Measurements from ENCODE around the gene PDE6H. TPM values are rescaled to one million over a fixed set of nuclear protein-coding genes. Genes with fewer than 3 reads are reported as not detected.
A peak's percentile ranks its signal among the peaks of the same experiment; 100 is the strongest.

The PDE6H gene
- total RNA-seq, 2 experiments from 2014 or later, result 0.25 TPM; not detected in 1

DNA sequence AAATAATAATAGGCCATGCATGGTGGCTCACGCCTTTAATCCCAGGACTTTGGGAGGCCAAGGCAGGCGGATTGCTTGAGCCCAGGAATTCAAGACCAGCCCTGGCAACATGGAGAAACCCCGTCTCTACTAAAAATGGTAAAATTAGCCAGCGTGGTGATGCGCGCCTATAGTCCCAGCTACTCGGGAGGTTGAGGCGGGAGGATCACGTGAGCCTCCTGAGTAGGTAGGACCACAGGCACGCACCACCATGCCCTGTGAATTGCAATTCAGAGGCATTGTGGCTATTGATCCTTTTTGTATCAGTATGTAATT lies 13.8 kb upstream of the PDE6H start:
- peak; percentile 1 for ATAC-seq
- peaks cover 41% of the 10 kb centered on the region for H3K36me3 Mint-ChIP-seq (ENCODE audit: low read depth)
- intact Hi-C loops (cut with DNase I, micrococcal nuclease), result loop anchor here in 1 of 2 experiments (1.0 kb wide), 1 partner anchor 20 kb away; no protein-coding TSS in a partner anchor

DNA sequence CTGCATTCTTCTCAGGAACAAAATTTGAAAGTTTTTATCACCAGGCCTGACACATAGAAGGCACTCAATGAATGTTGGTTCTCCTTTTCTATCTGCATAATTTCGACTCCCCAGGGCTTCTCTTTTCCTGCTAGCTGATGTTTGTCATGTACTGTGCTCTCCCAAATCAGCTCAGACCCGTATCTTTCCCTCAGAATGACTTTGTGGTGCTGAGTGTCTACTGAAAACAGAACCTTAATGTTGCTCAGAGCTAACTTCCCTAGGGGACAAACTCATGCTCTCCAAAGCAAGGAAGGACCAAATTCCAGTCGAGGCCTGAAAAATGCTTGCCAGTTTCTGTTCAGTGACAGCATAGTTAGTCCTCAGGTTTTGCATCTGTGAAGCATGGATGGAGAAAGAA lies 13.4 kb upstream of the PDE6H start:
- H3K4me3 Mint-ChIP-seq, result peak overlapping the region; percentile 96
- ChIA-PET POLR2A (interaction anchor here (0.6 to 1.6 kb wide), 4 partner anchors 9 to 186 kb away, joined by 3 to 4 read pairs (median 4); no protein-coding TSS in a partner anchor), CTCF (interaction anchor here (0.7 to 4.9 kb wide), 10 partner anchors 13 to 271 kb away, joined by 3 to 27 read pairs (median 3); partner anchors contain the start of gene PDE6H)
- peaks cover 46% of the 10 kb centered on the region for H3K4me1 Mint-ChIP-seq
- DNase-seq (no peak), ATAC-seq (no peak)
- H3K27ac Mint-ChIP-seq, result peak overlapping the region; percentile 99
- H3K27me3 Mint-ChIP-seq, result no peaks in the 10 kb centered on the region
- H3K9me3 Mint-ChIP-seq (ENCODE audit: low read depth), result no peaks in the 10 kb centered on the region
- peaks cover 38% of the 10 kb centered on the region for H3K36me3 Mint-ChIP-seq (ENCODE audit: low read depth)
- intact Hi-C loops (cut with DNase I, micrococcal nuclease), result loop anchor here in 1 of 2 experiments (1.0 kb wide), 1 partner anchor 20 kb away; no protein-coding TSS in a partner anchor

More for the DNA sequence above, 13.8 kb upstream of the PDE6H start:
- ChIA-PET CTCF (interaction anchor here (0.7 to 4.9 kb wide), 9 partner anchors 12 to 271 kb away, joined by 3 to 27 read pairs (median 3); partner anchors contain the start of gene PDE6H), POLR2A (interaction anchor here (0.7 to 1.6 kb wide), 2 partner anchors 9 to 11 kb away, joined by 3 to 4 read pairs; no protein-coding TSS in a partner anchor)
- peak overlapping the region; percentile 96 for H3K4me3 Mint-ChIP-seq
- DNase-seq, result peak; percentile 56
- peak overlapping the region; percentile 99 for H3K27ac Mint-ChIP-seq
- H3K9me3 Mint-ChIP-seq (ENCODE audit: low read depth), result no peaks in the 10 kb centered on the region
- H3K27me3 Mint-ChIP-seq, result no peaks in the 10 kb centered on the region
- H3K4me1 Mint-ChIP-seq, result peaks cover 46% of the 10 kb centered on the region

DNA sequence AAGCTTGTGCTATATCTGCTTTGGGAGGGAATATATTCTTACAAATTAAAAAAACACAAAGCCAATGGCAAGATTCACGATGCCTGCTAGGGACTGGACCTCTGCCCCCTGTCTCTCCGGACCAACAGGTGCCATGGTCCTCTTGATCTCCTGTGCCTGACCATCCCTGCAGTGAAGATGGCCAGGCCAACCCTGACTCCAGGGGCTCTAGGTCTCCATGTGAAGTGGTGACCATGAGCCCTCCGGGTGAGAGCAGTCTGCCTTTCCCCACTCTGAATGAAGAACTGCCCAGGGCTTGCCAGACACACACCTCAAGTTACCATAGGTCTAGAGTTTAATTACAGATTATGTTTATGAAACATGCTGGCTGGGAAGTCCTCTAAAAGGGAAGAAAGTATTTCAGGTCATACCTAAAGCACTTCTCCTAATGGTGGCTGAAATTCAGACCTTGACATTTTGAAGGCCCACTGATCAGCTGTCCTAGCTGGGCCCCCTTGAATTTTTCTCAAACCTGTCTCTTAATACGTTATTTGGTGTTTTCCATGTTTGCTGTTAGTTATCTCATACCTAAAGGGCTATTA lies 12.8 kb upstream of the PDE6H start:
- intact Hi-C loops (cut with DNase I, micrococcal nuclease), result loop anchor here (1.0 to 5.0 kb wide), 8 partner anchors 21 to 703 kb away; partner anchors contain the start of genes ATF7IP (in 1 of the 2), C12orf60 (in 1 of the 2) and WBP11 (in 1 of the 2)
- ChIA-PET CTCF (interaction anchor here (0.6 to 4.9 kb wide), 7 partner anchors 13 to 271 kb away, joined by 3 to 27 read pairs (median 5); no protein-coding TSS in a partner anchor), POLR2A (interaction anchor here (0.6 to 0.9 kb wide), 2 partner anchors 12 to 186 kb away, joined by 3 to 4 read pairs; no protein-coding TSS in a partner anchor)
- H3K9me3 Mint-ChIP-seq (ENCODE audit: low read depth), result no peaks in the 10 kb centered on the region
- peaks cover 35% of the 10 kb centered on the region for H3K36me3 Mint-ChIP-seq (ENCODE audit: low read depth)
- peaks cover 47% of the 10 kb centered on the region for H3K4me1 Mint-ChIP-seq
- peak overlapping the region; percentile 99 for H3K27ac Mint-ChIP-seq
- peak overlapping the region; percentile 96 for H3K4me3 Mint-ChIP-seq
- DNase-seq, result no peak
- ATAC-seq, result no peak
- no peaks in the 10 kb centered on the region for H3K27me3 Mint-ChIP-seq

DNA sequence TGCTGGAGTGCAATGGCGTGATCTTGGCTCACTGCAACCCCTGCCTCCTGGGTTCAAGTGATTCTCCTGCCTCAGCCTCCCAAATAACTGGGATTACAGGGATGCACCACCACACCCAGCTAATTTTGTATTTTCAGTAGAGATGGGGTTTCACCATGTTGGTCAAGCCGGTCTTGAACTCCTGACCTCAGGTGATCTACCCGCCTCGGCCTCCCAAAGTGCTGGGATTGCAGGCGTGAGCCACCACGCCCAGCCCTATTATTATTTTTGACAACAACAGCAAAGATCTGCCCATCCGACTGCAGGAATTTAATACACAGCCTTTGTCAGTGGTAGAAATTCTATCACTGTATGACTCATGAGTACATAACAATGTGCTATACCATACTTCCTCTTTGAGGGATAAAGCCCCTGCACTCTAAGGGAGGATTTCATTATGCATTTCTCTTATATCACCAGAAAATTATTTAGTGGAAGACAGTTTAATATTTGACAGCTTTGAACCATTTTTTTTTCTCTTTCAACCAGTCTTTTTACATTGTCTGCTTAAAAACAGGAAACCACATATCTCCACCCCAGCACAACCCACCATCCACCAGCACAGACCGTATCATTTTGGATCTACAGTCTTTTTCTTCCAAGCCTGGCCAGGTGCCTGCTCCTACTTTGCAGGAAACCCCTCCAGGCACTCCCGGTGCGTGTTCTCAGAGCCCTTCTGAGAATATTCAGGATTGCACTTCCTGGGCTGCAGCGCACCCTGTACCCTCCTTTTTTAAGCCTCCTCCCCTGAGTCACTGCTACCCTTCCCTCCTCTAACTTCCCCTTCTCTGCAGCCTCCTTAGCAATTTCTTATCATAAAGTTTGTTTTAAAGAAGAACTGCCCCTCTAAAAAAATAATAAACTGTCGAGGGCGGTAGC lies 12.0 kb upstream of the PDE6H start:
- H3K4me1 Mint-ChIP-seq, result peaks cover 55% of the 10 kb centered on the region
- ChIA-PET CTCF (interaction anchor here (0.7 to 4.9 kb wide), 5 partner anchors 9 to 32 kb away, joined by 3 to 27 read pairs (median 3); partner anchors contain the start of gene ERP27), POLR2A (interaction anchor here (0.9 to 1.0 kb wide), 3 partner anchors 21 to 190 kb away, joined by 4 read pairs; a partner anchor contains a TSS)
- H3K4me3 Mint-ChIP-seq, result peak overlapping the region; percentile 96
- DNase-seq (peak; percentile 56), ATAC-seq (peak; percentile 53)
- H3K27me3 Mint-ChIP-seq, result no peaks in the 10 kb centered on the region
- intact Hi-C loops (cut with DNase I, micrococcal nuclease), result loop anchor here (1.0 to 5.0 kb wide), 11 partner anchors 9 to 704 kb away; partner anchors contain the start of genes C12orf60 (in 2 of the 2), WBP11 (in 2 of the 2) and ATF7IP (in 1 of the 2)
- no peaks in the 10 kb centered on the region for H3K9me3 Mint-ChIP-seq (ENCODE audit: low read depth)
- H3K36me3 Mint-ChIP-seq (ENCODE audit: low read depth), result peaks cover 35% of the 10 kb centered on the region
- peak overlapping the region; percentile 99 for H3K27ac Mint-ChIP-seq

DNA sequence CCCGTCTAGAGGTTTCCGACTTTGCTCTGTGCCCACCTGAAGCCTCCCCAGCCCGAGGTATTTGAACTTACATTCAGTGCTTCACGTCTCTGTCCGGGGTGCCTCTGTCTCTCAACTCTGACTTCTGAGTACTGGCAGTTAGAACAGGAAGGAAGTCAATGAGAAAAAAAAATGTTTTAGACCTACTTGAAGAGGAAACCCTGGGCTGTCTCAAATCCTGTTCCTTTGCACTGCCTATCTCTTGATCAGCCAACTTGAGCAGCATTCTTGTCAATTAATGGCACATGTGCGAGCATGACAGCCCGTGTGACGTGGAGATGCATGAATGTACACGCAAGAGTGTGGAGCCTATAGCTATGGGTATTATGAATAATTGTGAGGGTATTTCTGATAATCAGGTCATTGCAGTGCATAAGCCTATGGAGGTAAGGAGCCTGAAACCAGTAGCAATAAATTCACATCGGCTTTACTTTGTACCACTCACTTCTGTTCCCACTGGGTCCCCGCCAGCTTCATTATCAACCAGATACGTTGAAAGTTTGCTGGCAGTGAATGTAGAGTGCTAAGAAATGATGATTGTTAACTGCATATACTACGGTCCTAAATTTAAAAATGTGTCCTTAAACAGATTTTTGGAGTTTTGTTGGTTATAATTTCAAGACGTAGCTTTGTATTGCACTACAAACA lies 11.2 kb upstream of the PDE6H start, which contains the start of gene ARHGDIB:
Gene ARHGDIB (minus strand): TSS at position 136 of the 687 bp plus-strand sequence. CDS start 10,889 bp downstream, outside the sequence.
- ATAC-seq (peak; percentile 71), DNase-seq (peak; percentile 87)
- peak within 1 kb of the TSS; percentile 96 for H3K4me3 Mint-ChIP-seq
- peaks cover 50% of the 10 kb centered on the region for H3K4me1 Mint-ChIP-seq
- ChIA-PET CTCF (interaction anchor here (0.7 to 1.1 kb wide), 4 partner anchors 9 to 260 kb away, joined by 3 read pairs; partner anchors contain the start of genes ERP27 and RERG), POLR2A (interaction anchor here (0.7 to 1.2 kb wide), 4 partner anchors 22 to 596 kb away, joined by 3 to 4 read pairs (median 4); partner anchors contain the start of gene ATF7IP)
- H3K9me3 Mint-ChIP-seq (ENCODE audit: low read depth), result no peaks in the 10 kb centered on the region
- H3K36me3 Mint-ChIP-seq (ENCODE audit: low read depth), result peaks cover 31% of the 10 kb centered on the region
- H3K27ac Mint-ChIP-seq, result peak within 1 kb of the TSS; percentile 99
- intact Hi-C loops (cut with DNase I, micrococcal nuclease), result loop anchor here (1.0 to 5.0 kb wide), 12 partner anchors 9 to 705 kb away; partner anchors contain the start of genes C12orf60 (in 2 of the 2), WBP11 (in 2 of the 2) and ATF7IP (in 1 of the 2)
- no peaks in the 10 kb centered on the region for H3K27me3 Mint-ChIP-seq

DNA sequence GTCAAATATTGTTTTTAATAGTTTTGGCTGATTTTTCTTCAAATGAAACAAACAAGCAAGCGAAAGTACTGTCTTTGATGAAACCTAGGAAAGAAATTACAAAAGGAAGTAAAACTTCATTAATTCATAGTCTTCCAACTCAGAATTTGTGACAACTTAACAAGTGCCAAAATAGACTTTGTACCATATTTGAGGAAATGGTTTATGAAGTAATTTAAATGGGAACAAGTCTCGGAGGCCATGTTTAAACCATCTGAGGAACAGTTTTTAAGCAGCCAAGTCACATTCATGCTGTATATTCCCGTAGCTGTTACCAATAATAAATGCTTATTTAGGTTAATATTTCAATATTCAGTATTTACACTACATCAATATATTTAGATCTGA lies 10.7 kb upstream of the PDE6H start:
- Mint-ChIP-seq H3K9me3 (ENCODE audit: low read depth) (no peaks in the 10 kb centered on the region), H3K27me3 (no peaks in the 10 kb centered on the region), H3K27ac (peak overlapping the region; percentile 99), H3K36me3 (ENCODE audit: low read depth) (peaks cover 31% of the 10 kb centered on the region), H3K4me3 (peak overlapping the region; percentile 96), H3K4me1 (peaks cover 46% of the 10 kb centered on the region)
- intact Hi-C loops (cut with DNase I, micrococcal nuclease), result loop anchor here in 1 of 2 experiments (2.0 to 5.0 kb wide), 3 partner anchors 13 to 600 kb away; partner anchors contain the start of gene ATF7IP
- ChIA-PET POLR2A (interaction anchor here (0.7 to 1.2 kb wide), 4 partner anchors 23 to 596 kb away, joined by 3 to 4 read pairs (median 4); partner anchors contain the start of gene ATF7IP), CTCF (interaction anchor here (0.8 to 1.0 kb wide), 2 partner anchors 31 to 259 kb away, joined by 3 read pairs; partner anchors contain the start of gene RERG)
- DNase-seq, result no peak
- no peak for ATAC-seq

DNA sequence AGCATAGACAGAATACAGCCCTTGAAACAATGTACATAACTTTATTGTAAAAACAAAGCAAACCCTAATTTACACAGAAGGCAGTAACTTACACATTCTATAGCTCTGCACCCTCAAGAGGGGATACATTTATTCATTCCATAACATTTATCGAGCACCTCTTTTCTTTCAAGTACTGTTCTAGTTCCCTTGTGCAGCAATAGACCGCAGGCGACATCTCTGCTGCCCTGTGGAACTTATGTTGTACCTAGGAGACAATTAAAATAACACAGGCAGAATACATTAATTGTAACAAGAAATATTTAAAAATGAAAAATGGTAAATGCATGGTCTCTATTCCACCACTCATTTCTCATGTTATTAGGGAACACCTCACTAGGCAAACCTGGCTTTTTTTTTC lies 10.0 kb upstream of the PDE6H start:
- Mint-ChIP-seq H3K27me3 (no peaks in the 10 kb centered on the region), H3K27ac (peak overlapping the region; percentile 99), H3K9me3 (ENCODE audit: low read depth) (no peaks in the 10 kb centered on the region), H3K36me3 (ENCODE audit: low read depth) (peaks cover 28% of the 10 kb centered on the region), H3K4me3 (peak overlapping the region; percentile 96), H3K4me1 (peaks cover 46% of the 10 kb centered on the region)
- no peak for DNase-seq
- POLR2A ChIA-PET, result no interaction called here
- CTCF ChIA-PET, result interaction anchor here (0.7 to 0.8 kb wide), 2 partner anchors 106 to 114 kb away, joined by 3 read pairs; no protein-coding TSS in a partner anchor
- intact Hi-C loops (cut with DNase I, micrococcal nuclease), result loop anchor here in 1 of 2 experiments (2.0 to 5.0 kb wide), 3 partner anchors 14 to 600 kb away; partner anchors contain the start of gene ATF7IP
- ATAC-seq, result no peak

DNA sequence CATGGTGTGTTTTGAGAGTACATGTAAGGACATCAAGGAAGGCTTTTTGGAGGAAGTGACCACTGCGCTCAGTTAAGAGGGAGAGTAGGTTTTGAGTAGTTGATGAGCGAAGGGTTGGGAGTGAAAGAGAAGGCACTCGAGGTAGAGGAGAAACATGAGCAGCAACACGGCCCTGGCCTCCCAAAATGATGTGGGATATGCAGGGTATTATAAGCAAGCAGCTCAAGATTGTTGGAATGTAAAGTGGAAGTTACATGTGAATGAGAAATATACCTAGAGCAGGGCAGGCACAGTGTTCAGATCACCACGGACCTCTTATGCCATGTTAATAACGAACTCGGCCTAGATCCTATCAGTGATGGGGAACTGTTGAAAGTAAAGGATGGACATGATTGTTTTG lies 9.3 kb upstream of the PDE6H start:
- intact Hi-C loops (cut with DNase I, micrococcal nuclease), result loop anchor here in 1 of 2 experiments (2.0 to 5.0 kb wide), 3 partner anchors 15 to 599 kb away; partner anchors contain the start of gene ATF7IP
- peaks cover 49% of the 10 kb centered on the region for H3K4me1 Mint-ChIP-seq
- H3K9me3 Mint-ChIP-seq (ENCODE audit: low read depth), result no peaks in the 10 kb centered on the region
- ChIA-PET POLR2A (no interaction called here), CTCF (interaction anchor here (0.7 to 0.8 kb wide), 2 partner anchors 105 to 115 kb away, joined by 3 read pairs; no protein-coding TSS in a partner anchor)
- peak overlapping the region; percentile 86 for H3K27ac Mint-ChIP-seq
- peak overlapping the region; percentile 30 for H3K4me3 Mint-ChIP-seq
- H3K36me3 Mint-ChIP-seq (ENCODE audit: low read depth), result peaks cover 21% of the 10 kb centered on the region
- H3K27me3 Mint-ChIP-seq, result no peaks in the 10 kb centered on the region
- no peak for ATAC-seq
- DNase-seq, result no peak

DNA sequence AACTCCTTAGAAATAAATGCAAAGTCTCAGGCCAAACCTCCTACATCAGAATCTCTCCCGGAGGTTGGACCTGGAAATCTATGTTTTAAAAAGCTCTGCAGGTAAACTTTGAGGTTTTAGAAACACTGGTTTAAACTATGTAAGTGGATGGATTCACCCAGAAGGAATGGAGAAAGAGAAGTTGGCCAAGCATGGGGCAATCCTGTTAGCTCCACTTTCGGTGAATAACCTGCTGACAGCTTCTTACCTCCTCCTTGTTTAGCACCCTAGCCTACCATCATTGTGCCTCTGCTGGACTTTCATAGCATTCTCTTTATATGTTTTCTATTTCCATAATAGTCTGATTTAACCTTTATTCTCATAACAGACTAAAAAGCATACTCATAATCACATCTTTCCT lies 8.4 kb upstream of the PDE6H start:
- H3K9me3 Mint-ChIP-seq (ENCODE audit: low read depth), result no peaks in the 10 kb centered on the region

More for the DNA sequence above, 8.4 kb upstream of the PDE6H start:
- Mint-ChIP-seq H3K27ac (peak overlapping the region; percentile 86), H3K27me3 (no peaks in the 10 kb centered on the region), H3K4me1 (peaks cover 52% of the 10 kb centered on the region), H3K4me3 (no peak overlapping the region), H3K36me3 (ENCODE audit: low read depth) (peaks cover 12% of the 10 kb centered on the region)
- ChIA-PET CTCF (interaction anchor here (0.9 kb wide), 1 partner anchor 30 kb away, joined by 3 read pairs; no protein-coding TSS in a partner anchor), POLR2A (no interaction called here)
- intact Hi-C loops (cut with DNase I, micrococcal nuclease), result loop anchor here (2.0 to 5.0 kb wide), 3 partner anchors 18 to 598 kb away; partner anchors contain the start of gene ATF7IP (in 1 of the 2)
- ATAC-seq (no peak), DNase-seq (no peak)
